ENCODE results near the gene ARHGDIG. TPM values are rescaled to one million over a fixed set of nuclear protein-coding genes. Genes with fewer than 3 reads are reported as not detected.
"Not testable (repeated sequence)": the region's sequence is repeated elsewhere in the genome, so short reads cannot be mapped to it uniquely, and the experiment has no call there.

Gene ARHGDIG
- total and polyA plus RNA-seq, 2 donors, result 0.95 to 2.3 TPM

DNA sequence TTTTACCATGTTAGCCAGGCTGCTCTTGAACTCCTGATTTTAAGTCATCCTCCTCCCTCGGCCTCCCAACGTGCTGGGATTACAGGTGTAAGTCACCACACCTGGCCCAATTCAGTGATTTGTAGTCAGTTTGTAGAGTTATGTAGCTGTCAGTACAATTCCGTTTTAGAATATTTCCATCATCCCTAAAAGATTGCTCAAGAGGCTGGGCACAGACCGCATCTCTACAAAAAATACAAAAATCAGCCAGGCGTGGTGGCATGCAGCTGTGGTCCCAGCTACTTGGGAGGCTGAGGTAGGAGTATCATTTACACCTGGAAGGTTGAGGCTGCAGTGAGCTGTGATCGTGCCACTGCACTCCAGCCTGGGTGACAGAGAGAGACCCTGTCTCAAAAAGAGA is 25.2 kb upstream of the ARHGDIG start:
- H3K4me1 ChIP-seq (ENCODE audit: insufficient read depth), result no peaks in the 10 kb centered on the region
- no peak for DNase-seq (ENCODE audit: extremely low spot score)
- H3K27ac ChIP-seq (ENCODE audit: low read depth), result no peak overlapping the region
- WGBS, result 97% methylated on average over 6 of the region's 6 CpGs
- H3K4me3 ChIP-seq (ENCODE audit: low read depth, low read length), result no peak overlapping the region
- H3K36me3 ChIP-seq (ENCODE audit: insufficient read depth), result peaks cover 2% of the 10 kb centered on the region

DNA sequence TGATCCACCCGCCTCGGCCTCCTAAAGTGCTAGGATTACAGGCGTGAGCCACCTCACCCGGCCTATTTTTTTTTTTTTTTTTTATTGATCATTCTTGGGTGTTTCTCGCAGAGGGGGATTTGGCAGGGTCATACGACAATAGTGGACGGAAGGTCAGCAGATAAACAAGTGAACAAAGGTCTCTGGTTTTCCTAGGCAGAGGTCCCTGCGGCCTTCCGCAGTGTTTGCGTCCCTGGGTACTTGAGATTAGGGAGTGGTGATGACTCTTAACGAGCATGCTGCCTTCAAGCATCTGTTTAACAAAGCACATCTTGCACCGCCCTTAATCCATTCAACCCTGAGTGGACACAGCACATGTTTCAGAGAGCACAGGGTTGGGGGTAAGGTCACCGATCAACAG is 22.3 kb upstream of the ARHGDIG start:
- WGBS, result 90% methylated on average over 10 of the region's 13 CpGs
- not testable (repeated sequence) for DNase-seq (ENCODE audit: extremely low spot score); H3K4me1 ChIP-seq (ENCODE audit: insufficient read depth); H3K4me3 ChIP-seq (ENCODE audit: low read depth, low read length); H3K27ac ChIP-seq (ENCODE audit: low read depth); H3K36me3 ChIP-seq (ENCODE audit: insufficient read depth)

GRCh38 chr16:259226-259625 is 21.2 kb upstream of the ARHGDIG start:
- 80% methylated on average over 10 of the region's 10 CpGs for WGBS
- no peak for DNase-seq (ENCODE audit: extremely low spot score)
- no peak overlapping the region for H3K27ac ChIP-seq (ENCODE audit: low read depth)
- peaks cover 7% of the 10 kb centered on the region for H3K36me3 ChIP-seq (ENCODE audit: insufficient read depth)
- H3K4me1 ChIP-seq (ENCODE audit: insufficient read depth), result no peaks in the 10 kb centered on the region
- no peak overlapping the region for H3K4me3 ChIP-seq (ENCODE audit: low read depth, low read length)

DNA sequence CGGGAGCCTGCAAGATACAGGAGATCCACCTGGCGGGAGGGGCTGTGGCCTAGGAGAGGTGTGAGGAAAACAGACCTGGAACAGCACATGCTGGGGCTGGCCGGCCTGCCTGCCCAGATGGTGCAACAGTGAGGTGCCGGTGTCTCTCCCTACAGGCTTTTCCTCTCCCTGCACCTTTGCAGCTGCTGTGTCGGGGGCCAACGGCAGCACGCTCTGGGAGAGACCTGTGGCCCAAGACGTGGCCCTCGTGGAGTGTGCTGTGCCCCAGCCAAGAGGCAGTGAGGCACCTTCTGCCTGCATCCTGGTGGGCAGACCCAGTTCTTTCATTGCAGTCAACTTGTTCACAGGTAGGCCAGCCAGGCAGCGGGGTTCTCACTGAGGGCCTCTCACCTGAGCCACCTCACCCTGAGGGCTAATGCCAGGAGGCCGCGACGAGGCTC is 20.6 kb upstream of the ARHGDIG start:
- H3K36me3 ChIP-seq (ENCODE audit: insufficient read depth), result peaks cover 12% of the 10 kb centered on the region
- WGBS, result 86% methylated on average over 13 of the region's 13 CpGs
- DNase-seq (ENCODE audit: extremely low spot score), result no peak

DNA sequence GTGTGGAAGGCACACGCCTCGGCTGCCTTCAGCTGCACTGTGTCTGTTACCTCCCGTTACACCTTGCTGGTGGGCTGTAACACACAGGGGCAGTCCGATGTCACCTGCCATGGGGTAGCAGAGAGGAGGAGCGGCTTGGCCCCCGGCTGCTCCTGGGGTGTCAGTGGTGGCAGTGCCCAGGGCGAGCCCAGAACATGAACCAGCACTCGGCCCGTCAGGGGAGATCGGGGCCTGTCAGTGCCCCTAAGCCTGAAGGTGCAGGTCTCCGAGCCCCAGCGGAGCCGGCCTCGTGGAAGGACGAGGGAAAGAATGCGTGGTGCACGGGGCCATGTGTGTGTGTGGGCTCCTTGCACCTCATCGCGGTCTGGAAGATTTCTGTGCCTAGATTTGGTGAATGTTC is 20.1 kb upstream of the ARHGDIG start:
- Histone ChIP-seq H3K4me1 (ENCODE audit: insufficient read depth) (no peaks in the 10 kb centered on the region), H3K4me3 (ENCODE audit: low read depth, low read length) (no peak overlapping the region), H3K36me3 (ENCODE audit: insufficient read depth) (peaks cover 12% of the 10 kb centered on the region), H3K27ac (ENCODE audit: low read depth) (no peak overlapping the region)
- DNase-seq (ENCODE audit: extremely low spot score), result no peak
- WGBS, result 93% methylated on average over 19 of the region's 19 CpGs

More for the DNA sequence above, 20.6 kb upstream of the ARHGDIG start:
- H3K27ac ChIP-seq (ENCODE audit: low read depth), result no peak overlapping the region
- H3K4me1 ChIP-seq (ENCODE audit: insufficient read depth), result no peaks in the 10 kb centered on the region
- no peak overlapping the region for H3K4me3 ChIP-seq (ENCODE audit: low read depth, low read length)

DNA sequence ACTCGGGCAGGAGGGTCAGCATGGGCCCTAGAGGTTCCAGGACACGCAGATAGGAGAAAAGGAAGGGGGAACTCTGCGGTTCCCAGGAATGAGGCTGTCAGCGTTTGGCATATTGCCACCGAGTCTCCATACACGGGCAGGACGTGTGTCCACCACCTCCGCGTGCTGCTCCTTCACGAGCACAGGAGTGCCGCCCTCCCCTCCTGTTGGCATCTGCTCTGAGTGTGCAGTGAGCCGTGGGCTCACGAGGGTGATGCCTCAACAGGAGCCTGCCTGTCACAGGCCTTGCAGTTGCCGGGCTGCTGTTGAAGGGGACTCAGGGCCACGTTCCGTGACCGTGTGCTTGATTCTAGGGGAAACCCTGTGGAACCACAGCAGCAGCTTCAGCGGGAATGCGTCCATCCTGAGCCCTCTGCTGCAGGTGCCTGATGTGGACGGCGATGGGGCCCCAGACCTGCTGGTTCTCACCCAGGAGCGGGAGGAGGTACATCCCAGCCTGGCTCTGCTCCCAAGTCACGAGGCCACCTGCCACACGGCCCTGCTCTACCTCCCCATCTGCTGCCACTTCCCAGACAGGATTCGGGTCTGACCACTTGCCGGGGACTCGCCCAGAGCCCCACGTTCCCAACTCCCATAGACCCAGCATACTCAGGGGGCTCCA is 19.2 kb upstream of the ARHGDIG start:
- Histone ChIP-seq H3K4me1 (ENCODE audit: insufficient read depth) (no peaks in the 10 kb centered on the region), H3K36me3 (ENCODE audit: insufficient read depth) (peaks cover 12% of the 10 kb centered on the region), H3K4me3 (ENCODE audit: low read depth, low read length) (no peak overlapping the region), H3K27ac (ENCODE audit: low read depth) (no peak overlapping the region)
- no peak for DNase-seq (ENCODE audit: extremely low spot score)
- 84% methylated on average over 28 of the region's 28 CpGs for WGBS

- WGBS, result 93% methylated on average over 29 of the region's 29 CpGs
- Histone ChIP-seq H3K4me1 (ENCODE audit: insufficient read depth) (no peaks in the 10 kb centered on the region), H3K4me3 (ENCODE audit: low read depth, low read length) (no peak overlapping the region), H3K36me3 (ENCODE audit: insufficient read depth) (peaks cover 12% of the 10 kb centered on the region), H3K27ac (ENCODE audit: low read depth) (no peak overlapping the region)
- no peak for DNase-seq (ENCODE audit: extremely low spot score)
Measured at GRCh38 chr16:262121-262745, 18.2 kb upstream of the ARHGDIG start.

GRCh38 chr16:263182-263774 is 17.1 kb upstream of the ARHGDIG start:
- WGBS, result 95% methylated on average over 35 of the region's 35 CpGs
- peaks cover 12% of the 10 kb centered on the region for H3K36me3 ChIP-seq (ENCODE audit: insufficient read depth)
- H3K4me1 ChIP-seq (ENCODE audit: insufficient read depth), result no peaks in the 10 kb centered on the region

DNA sequence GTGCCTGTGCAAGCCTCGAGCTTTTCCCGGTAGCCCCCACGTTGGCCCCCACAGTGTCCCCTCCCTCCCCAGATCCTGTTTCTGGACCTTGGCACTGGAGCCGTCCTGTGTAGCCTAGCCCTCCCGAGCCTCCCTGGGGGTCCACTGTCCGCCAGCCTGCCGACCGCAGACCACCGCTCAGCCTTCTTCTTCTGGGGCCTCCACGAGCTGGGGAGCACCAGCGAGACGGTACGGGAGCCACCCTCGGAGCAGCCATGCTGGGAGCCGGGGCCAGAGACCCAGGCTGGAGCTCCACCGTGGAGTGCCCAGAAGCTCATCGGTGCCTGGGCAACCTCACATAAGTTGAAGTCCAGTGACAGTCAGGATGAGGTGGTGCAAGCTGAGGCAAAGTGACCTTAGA is 16.4 kb upstream of the ARHGDIG start:
- no peak overlapping the region for H3K4me3 ChIP-seq (ENCODE audit: low read depth, low read length)
- no peak for DNase-seq (ENCODE audit: extremely low spot score)
- no peak overlapping the region for H3K27ac ChIP-seq (ENCODE audit: low read depth)
- WGBS, result 94% methylated on average over 17 of the region's 17 CpGs
- peaks cover 12% of the 10 kb centered on the region for H3K36me3 ChIP-seq (ENCODE audit: insufficient read depth)
- no peaks in the 10 kb centered on the region for H3K4me1 ChIP-seq (ENCODE audit: insufficient read depth)

More at GRCh38 chr16:263182-263774, 17.1 kb upstream of the ARHGDIG start:
- Histone ChIP-seq H3K4me3 (ENCODE audit: low read depth, low read length) (no peak overlapping the region), H3K27ac (ENCODE audit: low read depth) (no peak overlapping the region)
- no peak for DNase-seq (ENCODE audit: extremely low spot score)

DNA sequence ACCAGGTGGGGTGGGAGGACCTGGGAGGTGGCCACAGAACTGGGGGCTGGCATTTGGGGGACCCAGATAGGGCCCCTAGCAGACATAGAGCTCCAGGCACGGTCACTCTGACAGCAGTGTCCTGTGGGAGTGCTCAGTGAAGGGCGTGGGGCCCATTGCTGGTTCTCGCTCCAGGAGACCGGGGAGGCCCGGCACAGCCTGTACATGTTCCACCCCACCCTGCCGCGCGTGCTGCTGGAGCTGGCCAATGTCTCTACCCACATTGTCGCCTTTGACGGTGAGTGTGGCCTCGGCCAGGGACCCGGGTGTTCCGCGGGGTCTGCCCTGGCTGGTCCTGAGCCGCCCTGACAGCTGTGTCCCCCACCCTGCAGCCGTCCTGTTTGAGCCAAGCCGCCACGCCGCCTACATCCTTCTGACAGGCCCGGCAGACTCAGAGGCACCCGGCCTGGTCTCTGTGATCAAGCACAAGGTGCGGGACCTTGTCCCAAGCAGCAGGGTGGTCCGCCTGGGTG is 15.9 kb upstream of the ARHGDIG start:
- 93% methylated on average over 23 of the region's 23 CpGs for WGBS
- DNase-seq (ENCODE audit: extremely low spot score), result no peak
- Histone ChIP-seq H3K4me3 (ENCODE audit: low read depth, low read length) (no peak overlapping the region), H3K27ac (ENCODE audit: low read depth) (no peak overlapping the region), H3K4me1 (ENCODE audit: insufficient read depth) (no peaks in the 10 kb centered on the region), H3K36me3 (ENCODE audit: insufficient read depth) (peaks cover 12% of the 10 kb centered on the region)

DNA sequence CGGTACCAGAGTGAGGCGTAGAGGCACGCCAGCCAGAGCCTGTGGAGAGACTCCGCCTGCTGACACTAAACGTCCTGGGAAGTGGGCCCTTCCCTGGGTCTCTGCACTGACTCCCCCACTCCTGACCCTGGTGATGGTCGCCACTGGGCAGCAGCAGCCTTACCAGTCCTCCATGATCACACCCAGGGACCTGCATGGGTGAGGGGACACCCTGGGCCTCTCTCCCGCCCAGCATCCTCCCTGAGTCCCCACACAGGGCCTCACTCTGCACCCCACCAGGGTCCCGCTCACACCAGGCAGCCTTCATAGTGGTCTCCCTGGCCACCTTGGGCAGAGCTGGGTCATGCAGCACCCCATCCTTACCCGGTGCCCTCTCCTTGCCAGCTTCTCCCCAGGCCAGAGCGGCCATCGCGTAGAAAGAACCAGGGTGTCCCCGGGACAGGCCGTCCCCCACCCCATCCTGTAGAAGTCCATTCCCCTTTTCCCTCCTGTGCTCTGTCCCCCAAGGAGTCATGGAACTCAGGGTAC is 15.3 kb upstream of the ARHGDIG start:
- Histone ChIP-seq H3K4me1 (ENCODE audit: insufficient read depth) (no peaks in the 10 kb centered on the region), H3K36me3 (ENCODE audit: insufficient read depth) (peaks cover 12% of the 10 kb centered on the region), H3K4me3 (ENCODE audit: low read depth, low read length) (no peak overlapping the region), H3K27ac (ENCODE audit: low read depth) (no peak overlapping the region)
- WGBS, result 87% methylated on average over 14 of the region's 14 CpGs
- DNase-seq (ENCODE audit: extremely low spot score), result no peak

DNA sequence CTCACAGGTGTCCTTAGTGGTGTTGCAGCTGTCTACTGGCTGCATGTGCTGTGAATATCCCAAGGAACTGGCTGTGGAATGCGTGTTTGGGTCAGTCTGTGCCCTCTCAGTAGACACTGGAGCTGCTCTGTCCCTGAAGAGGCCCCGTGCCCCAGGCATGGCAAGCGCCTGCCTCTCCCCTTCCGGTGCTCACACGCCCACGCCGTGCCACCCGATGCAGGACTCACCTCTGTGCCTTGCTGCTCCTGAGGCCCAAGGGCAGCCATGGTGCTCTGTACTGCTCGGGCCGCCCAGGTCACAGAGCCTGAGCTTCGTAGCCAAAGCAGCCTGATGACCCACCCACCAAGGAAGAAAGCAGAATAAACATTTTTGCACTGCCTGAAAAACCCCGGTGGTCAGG is 14.7 kb upstream of the ARHGDIG start:
- no peak for DNase-seq (ENCODE audit: extremely low spot score)
- 74% methylated on average over 12 of the region's 12 CpGs for WGBS
- Histone ChIP-seq H3K27ac (ENCODE audit: low read depth) (no peak overlapping the region), H3K4me1 (ENCODE audit: insufficient read depth) (no peaks in the 10 kb centered on the region), H3K36me3 (ENCODE audit: insufficient read depth) (peaks cover 12% of the 10 kb centered on the region), H3K4me3 (ENCODE audit: low read depth, low read length) (no peak overlapping the region)

GRCh38 chr16:266258-267164 is 13.9 kb upstream of the ARHGDIG start:
- H3K36me3 ChIP-seq (ENCODE audit: insufficient read depth), result peaks cover 12% of the 10 kb centered on the region
- DNase-seq (ENCODE audit: extremely low spot score), result no peak
- WGBS, result 71% methylated on average over 25 of the region's 25 CpGs
- no peak overlapping the region for H3K27ac ChIP-seq (ENCODE audit: low read depth)
- no peak overlapping the region for H3K4me3 ChIP-seq (ENCODE audit: low read depth, low read length)
- no peaks in the 10 kb centered on the region for H3K4me1 ChIP-seq (ENCODE audit: insufficient read depth)

Data from urinary bladder (tissue), 4 donors.